ENCODE data around the gene IFNG. TPM values are rescaled to one million over a fixed set of nuclear protein-coding genes. Genes with fewer than 3 reads are reported as not detected.
"Not testable (repeated sequence)": the region's sequence is repeated elsewhere in the genome, so short reads cannot be mapped to it uniquely, and the experiment has no call there.

IFNG gene
- total RNA-seq, 8 experiments from 2014 or later = 0.25 TPM; not detected in 7

DNA sequence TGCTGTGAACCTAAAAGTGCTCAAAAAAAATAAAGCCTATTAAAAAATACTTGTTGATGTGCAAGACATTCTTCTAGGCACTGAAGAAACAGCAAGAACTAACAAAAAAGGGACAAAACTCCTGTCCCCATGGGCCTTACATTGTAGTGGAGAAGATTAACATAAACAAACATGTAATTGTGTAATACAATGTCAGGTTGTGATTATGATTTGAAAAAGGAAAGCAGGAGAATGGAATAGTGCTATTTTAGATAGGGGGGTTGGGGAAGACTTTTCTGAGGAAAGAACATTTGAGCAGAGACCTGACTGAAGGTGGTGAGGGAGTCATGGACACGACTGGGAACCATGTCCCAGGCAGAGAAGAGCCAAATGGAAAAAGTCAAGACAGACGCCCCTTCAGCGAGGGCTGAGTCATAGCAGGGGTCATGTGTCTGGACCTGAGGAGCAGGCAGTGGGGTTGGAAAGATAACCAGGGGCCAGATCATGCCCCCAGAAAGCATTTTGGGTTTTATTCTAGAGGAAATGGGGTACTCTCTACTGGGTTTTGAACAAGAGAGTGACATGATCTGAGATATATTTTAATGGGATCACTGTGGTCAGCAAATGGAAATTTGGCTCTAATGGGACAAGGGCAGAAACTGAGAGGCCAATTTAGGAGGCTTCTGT, 19.4 kb upstream of the IFNG start:
- WGBS, 10 experiments = 20 to 83% (median 67%) methylated on average over 1 to 3 of the region's 3 CpGs; no CpG with 5 or more reads in 1 of the 10 experiments
- H3K4me3 ChIP-seq = no peak overlapping the region
- no peak for ATAC-seq (replicated peaks in 6 of 8)

DNA sequence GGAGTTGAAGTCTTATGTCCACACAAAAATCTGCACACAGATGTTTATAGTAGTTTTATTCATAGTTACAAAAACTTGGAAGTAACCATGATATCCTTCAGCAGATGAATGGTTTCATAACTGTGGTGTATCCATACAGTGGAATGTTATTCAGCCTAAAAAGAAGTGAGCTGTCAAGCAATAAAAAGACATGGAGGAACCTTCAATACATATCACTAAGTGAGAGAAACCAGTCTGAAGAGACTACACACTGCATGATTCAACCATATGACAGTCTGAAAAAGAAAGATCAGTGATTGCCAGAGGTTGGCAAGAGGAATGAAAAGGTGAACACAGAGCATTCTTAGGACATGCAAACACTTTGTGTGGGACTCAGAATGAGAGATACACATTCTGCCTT, 18.6 kb upstream of the IFNG start:
- in situ Hi-C loops (cut with MboI; ENCODE audit: low pct_unique_long_range_greater_than_20kb in 2 of 9, low sequenced_read_pairs in 9 of 9, unreplicated experiment in 9 of 9) = no loop called here
- Histone ChIP-seq H3K27ac (no peak overlapping the region), H3K4me3 (no peak overlapping the region), H3K4me1 (replicated peaks in 1 of 2) (no peaks in the 10 kb centered on the region)
- ATAC-seq (replicated peaks in 6 of 8) = no peak

More for the DNA sequence above, 19.4 kb upstream of the IFNG start:
- Histone ChIP-seq H3K4me1 (replicated peaks in 1 of 2) (no peaks in the 10 kb centered on the region), H3K27ac (no peak overlapping the region)
- in situ Hi-C loops (cut with MboI; ENCODE audit: low pct_unique_long_range_greater_than_20kb in 2 of 9, low sequenced_read_pairs in 9 of 9, unreplicated experiment in 9 of 9) = no loop called here

- 20 to 100% (median 83%) methylated on average over 1 to 2 of the region's 2 CpGs; no CpG with 5 or more reads in 1 of the 10 experiments for WGBS, 10 experiments
- in situ Hi-C loops (cut with MboI; ENCODE audit: low pct_unique_long_range_greater_than_20kb in 2 of 9, low sequenced_read_pairs in 9 of 9, unreplicated experiment in 9 of 9) = no loop called here
- Histone ChIP-seq H3K4me1 (replicated peaks in 1 of 2) (no peaks in the 10 kb centered on the region), H3K27ac (no peak overlapping the region), H3K4me3 (no peak overlapping the region)
- no peak for ATAC-seq (replicated peaks in 6 of 8)
These were observed 18.0 kb upstream of the IFNG start for GRCh38 chr12:68177562-68177961.

- peak in 1 of 8 experiments; percentile 55 for ATAC-seq (replicated peaks in 6 of 8)
- Histone ChIP-seq H3K4me1 (replicated peaks in 1 of 2) (no peaks in the 10 kb centered on the region), H3K27ac (no peak overlapping the region), H3K4me3 (no peak overlapping the region)
- in situ Hi-C loops (cut with MboI; ENCODE audit: low pct_unique_long_range_greater_than_20kb in 2 of 9, low sequenced_read_pairs in 9 of 9, unreplicated experiment in 9 of 9) = no loop called here
These were observed 16.7 kb upstream of the IFNG start for GRCh38 chr12:68176257-68176656.

DNA sequence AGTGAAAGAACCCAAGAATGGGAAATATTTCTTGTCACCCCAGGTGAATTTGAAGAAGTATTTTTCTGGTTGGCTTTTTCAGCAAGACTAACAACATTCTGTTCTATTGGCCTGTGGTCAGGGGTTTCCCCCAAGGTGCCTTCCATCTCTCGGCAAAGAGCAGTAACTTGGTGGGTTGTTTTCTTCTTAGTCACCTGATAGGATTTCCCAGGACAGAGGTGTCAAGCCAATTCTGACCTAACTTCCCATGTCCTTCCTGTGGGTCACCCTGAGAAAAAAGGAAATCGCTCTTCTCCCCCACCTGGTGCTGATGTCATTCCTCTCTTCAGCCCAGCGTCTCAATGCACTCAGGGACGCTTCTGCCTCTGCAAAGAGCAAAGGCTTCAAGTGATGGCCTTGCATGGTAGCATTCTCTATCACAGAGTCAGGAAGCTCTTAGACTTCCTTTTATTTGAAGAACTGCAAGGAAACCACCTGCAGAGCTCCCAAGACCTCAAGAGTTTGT, 16.1 kb upstream of the IFNG start:
- in situ Hi-C loops (cut with MboI; ENCODE audit: low pct_unique_long_range_greater_than_20kb in 2 of 9, low sequenced_read_pairs in 9 of 9, unreplicated experiment in 9 of 9) = no loop called here
- Histone ChIP-seq H3K4me1 (replicated peaks in 1 of 2) (no peaks in the 10 kb centered on the region), H3K27ac (no peak overlapping the region), H3K4me3 (no peak overlapping the region)
- WGBS, 10 experiments = 0 to 100% (median 79%) methylated on average over 1 to 4 of the region's 4 CpGs; no CpG with 5 or more reads in 1 of the 10 experiments
- ATAC-seq (replicated peaks in 6 of 8) = no peak

- 0 to 100% (median 79%) methylated on average over 1 to 3 of the region's 3 CpGs for WGBS, 10 experiments
- H3K4me3 ChIP-seq; in situ Hi-C loops (cut with MboI; ENCODE audit: low pct_unique_long_range_greater_than_20kb in 2 of 9, low sequenced_read_pairs in 9 of 9, unreplicated experiment in 9 of 9); ATAC-seq (replicated peaks in 6 of 8); H3K27ac ChIP-seq; H3K4me1 ChIP-seq (replicated peaks in 1 of 2): not testable (repeated sequence)
These were observed 15.2 kb upstream of the IFNG start for GRCh38 chr12:68174761-68175160.

- ATAC-seq (replicated peaks in 6 of 8) = no peak
- no peak overlapping the region for H3K27ac ChIP-seq
- H3K4me3 ChIP-seq = no peak overlapping the region
- H3K4me1 ChIP-seq (replicated peaks in 1 of 2) = no peaks in the 10 kb centered on the region
- in situ Hi-C loops (cut with MboI; ENCODE audit: low pct_unique_long_range_greater_than_20kb in 2 of 9, low sequenced_read_pairs in 9 of 9, unreplicated experiment in 9 of 9) = no loop called here
These were observed 14.3 kb upstream of the IFNG start for GRCh38 chr12:68173792-68174191.

- ATAC-seq (replicated peaks in 6 of 8) = no peak
- Histone ChIP-seq H3K27ac (no peak overlapping the region), H3K4me3 (no peak overlapping the region), H3K4me1 (replicated peaks in 1 of 2) (no peaks in the 10 kb centered on the region)
- in situ Hi-C loops (cut with MboI; ENCODE audit: low pct_unique_long_range_greater_than_20kb in 2 of 9, low sequenced_read_pairs in 9 of 9, unreplicated experiment in 9 of 9) = no loop called here
- WGBS, 10 experiments = 0 to 100% (median 62%) methylated on average over 2 of the region's 2 CpGs; no CpG with 5 or more reads in 2 of the 10 experiments
These were observed 11.2 kb upstream of the IFNG start for GRCh38 chr12:68170726-68171125.

DNA sequence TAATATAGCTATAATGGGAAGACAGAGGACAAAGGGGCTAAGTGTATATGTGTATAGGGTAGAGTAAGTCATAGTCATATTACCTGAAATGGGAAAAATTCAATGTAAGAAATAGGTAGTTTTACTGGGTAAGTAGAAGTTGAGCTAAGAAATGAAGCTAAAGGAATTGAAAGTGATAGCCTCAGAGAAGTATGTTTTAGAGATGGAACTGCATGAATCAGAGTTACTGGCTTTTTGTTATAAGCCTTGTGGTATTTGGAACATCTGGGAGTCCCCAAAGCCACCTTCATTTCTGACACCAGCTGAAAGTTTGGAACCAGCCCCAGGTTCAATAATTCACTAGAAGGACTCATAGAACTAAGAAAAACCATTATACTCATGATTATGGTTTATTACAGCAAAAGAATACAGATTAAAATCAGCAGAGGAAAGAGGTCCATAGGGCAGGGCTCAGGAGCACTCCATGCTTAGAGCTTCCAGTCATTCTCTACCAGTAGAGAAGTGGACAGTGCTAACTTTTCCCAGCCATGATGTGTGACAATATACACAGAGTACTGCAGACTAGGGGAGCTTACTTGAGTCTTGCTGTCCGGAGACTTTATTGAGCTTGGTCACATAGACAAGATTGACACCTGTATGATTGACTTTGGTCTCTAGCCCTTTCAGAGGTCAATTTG, 9.8 kb upstream of the IFNG start:
- H3K4me3 ChIP-seq = no peak overlapping the region
- ATAC-seq (replicated peaks in 6 of 8) = no peak
- H3K4me1 ChIP-seq (replicated peaks in 1 of 2) = no peaks in the 10 kb centered on the region
- WGBS, 10 experiments = 100% methylated on average over 1 of the region's 1 CpG; no CpG with 5 or more reads in 8 of the 10 experiments
- no peak overlapping the region for H3K27ac ChIP-seq
- in situ Hi-C loops (cut with MboI; ENCODE audit: low pct_unique_long_range_greater_than_20kb in 2 of 9, low sequenced_read_pairs in 9 of 9, unreplicated experiment in 9 of 9) = no loop called here

GRCh38 chr12:68166317-68166831, 6.8 kb upstream of the IFNG start:
- 0 to 86% (median 70%) methylated on average over 2 to 5 of the region's 5 CpGs for WGBS, 10 experiments
- Histone ChIP-seq H3K27ac (no peak overlapping the region), H3K4me1 (replicated peaks in 1 of 2) (no peaks in the 10 kb centered on the region), H3K4me3 (no peak overlapping the region)
- peak in 4 of 8 experiments; percentile 19 to 51 (median 32) for ATAC-seq (replicated peaks in 6 of 8)
- in situ Hi-C loops (cut with MboI; ENCODE audit: low pct_unique_long_range_greater_than_20kb in 2 of 9, low sequenced_read_pairs in 9 of 9, unreplicated experiment in 9 of 9) = no loop called here

DNA sequence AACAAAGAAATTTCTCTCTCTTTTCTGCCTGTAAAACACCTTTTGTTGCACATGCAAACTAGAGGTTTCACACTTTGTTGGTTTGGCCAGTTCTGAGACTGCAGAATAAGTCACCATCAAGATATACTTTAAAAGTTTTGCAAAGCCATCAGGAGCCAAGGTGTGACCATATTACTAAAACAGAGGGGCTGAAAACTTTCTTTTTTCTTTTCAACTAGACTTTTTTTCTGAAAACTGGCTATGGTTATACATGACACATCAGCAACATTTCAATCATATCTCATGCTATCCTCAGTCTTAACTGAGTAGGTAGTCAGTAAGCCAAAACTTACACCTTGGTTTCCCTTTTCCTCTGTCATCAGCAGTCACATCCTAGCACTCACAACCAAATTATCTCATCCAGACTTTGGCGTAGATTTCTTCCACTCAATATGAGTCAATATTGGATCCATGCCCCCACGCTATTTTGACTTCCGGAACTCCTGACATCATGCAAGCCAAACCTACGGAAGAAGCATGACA, 4.1 kb upstream of the IFNG start:
- in situ Hi-C loops (cut with MboI; ENCODE audit: low pct_unique_long_range_greater_than_20kb in 2 of 9, low sequenced_read_pairs in 9 of 9, unreplicated experiment in 9 of 9) = no loop called here
- Histone ChIP-seq H3K4me3 (no peak overlapping the region), H3K27ac (no peak overlapping the region), H3K4me1 (replicated peaks in 1 of 2) (no peaks in the 10 kb centered on the region)
- ATAC-seq (replicated peaks in 6 of 8) = no peak
- WGBS, 10 experiments = 3 to 100% (median 75%) methylated on average over 2 to 4 of the region's 4 CpGs; no CpG with 5 or more reads in 4 of the 10 experiments

DNA sequence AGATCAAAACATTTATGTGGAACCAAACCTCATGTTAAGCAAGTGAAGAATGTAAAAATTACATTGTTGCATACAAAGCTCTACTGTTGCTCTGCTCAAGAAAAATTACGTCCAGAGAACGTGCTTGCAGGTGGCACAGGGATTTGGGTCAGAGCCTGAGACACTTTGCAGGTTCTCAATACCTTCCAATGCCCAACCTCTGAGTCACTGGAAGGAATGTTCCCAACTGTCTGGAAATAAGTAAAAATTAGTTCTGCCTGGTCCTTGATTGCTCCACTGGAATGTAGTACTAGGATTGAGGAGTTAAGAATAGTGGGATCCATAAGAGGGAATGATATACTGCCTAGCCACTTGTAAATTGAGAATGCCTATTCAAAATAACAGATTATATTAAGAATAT, 2.8 kb upstream of the IFNG start:
- 6 to 100% (median 65%) methylated on average over 1 to 2 of the region's 2 CpGs; no CpG with 5 or more reads in 4 of the 10 experiments for WGBS, 10 experiments
- ATAC-seq (replicated peaks in 6 of 8) = no peak
- Histone ChIP-seq H3K4me3 (no peak overlapping the region), H3K27ac (no peak overlapping the region), H3K4me1 (replicated peaks in 1 of 2) (no peaks in the 10 kb centered on the region)
- in situ Hi-C loops (cut with MboI; ENCODE audit: low pct_unique_long_range_greater_than_20kb in 2 of 9, low sequenced_read_pairs in 9 of 9, unreplicated experiment in 9 of 9) = no loop called here

- Histone ChIP-seq H3K4me1 (replicated peaks in 1 of 2) (no peaks in the 10 kb centered on the region), H3K27ac (no peak overlapping the region), H3K4me3 (no peak overlapping the region)
- 5 to 100% (median 79%) methylated on average over 1 to 2 of the region's 2 CpGs; no CpG with 5 or more reads in 1 of the 10 experiments for WGBS, 10 experiments
- in situ Hi-C loops (cut with MboI; ENCODE audit: low pct_unique_long_range_greater_than_20kb in 2 of 9, low sequenced_read_pairs in 9 of 9, unreplicated experiment in 9 of 9) = no loop called here
- no peak for ATAC-seq (replicated peaks in 6 of 8)
These were observed 1.1 kb downstream of the IFNG start for GRCh38 chr12:68158432-68158831.
